H9 (cell line): ENCODE results near the gene PRMT5. TPM values are rescaled to one million over a fixed set of nuclear protein-coding genes. Genes with fewer than 3 reads are reported as not detected.

ENCODE experiments used
- DNase-seq: peaks from one replicate; pipeline ENCODE4 v3.0.0-alpha.2; 2017
- H2AFZ ChIP-seq: one replicate; pipeline ENCODE4 v1.6.1; 2013; ENCODE audit warnings: mild to moderate bottlenecking, low read length, control low read depth, moderate library complexity
- H2AK5ac ChIP-seq: 2 replicates; pipeline ENCODE4 v1.6.1; 2013; ENCODE audit warnings: low read length, control low read depth, mixed read lengths; ENCODE audit not compliant: insufficient read length
- H2BK120ac ChIP-seq: one replicate; pipeline ENCODE4 v1.6.1; 2013; ENCODE audit warnings: low read depth, mild to moderate bottlenecking, low read length, control low read depth, inconsistent platforms; ENCODE audit not compliant: poor library complexity, severe bottlenecking
- H2BK12ac ChIP-seq: 2 replicates; pipeline ENCODE4 v1.6.1; 2013; ENCODE audit warnings: low read length, control low read depth, mixed read lengths, low read depth; ENCODE audit not compliant: insufficient read length
- H2BK15ac ChIP-seq: 2 replicates; pipeline ENCODE4 v1.6.1; 2013; ENCODE audit warnings: low read depth, low read length, control low read depth
- H2BK20ac ChIP-seq: one replicate; pipeline ENCODE4 v1.6.1; 2013; ENCODE audit warnings: low read depth, mild to moderate bottlenecking, low read length, control low read depth, inconsistent platforms; ENCODE audit not compliant: poor library complexity, severe bottlenecking
- H2BK5ac ChIP-seq: 2 replicates; pipeline ENCODE4 v1.6.1; 2013; ENCODE audit warnings: low read length, control low read depth, mixed read lengths; ENCODE audit not compliant: insufficient read length
- H3K14ac ChIP-seq: 2 replicates; pipeline ENCODE4 v1.6.1; 2013; ENCODE audit warnings: low read length, control low read depth; ENCODE audit not compliant: insufficient read depth
- H3K18ac ChIP-seq: 2 replicates; pipeline ENCODE4 v1.6.1; 2013; ENCODE audit warnings: low read depth, mild to moderate bottlenecking, mixed read lengths, low read length, control low read depth; ENCODE audit not compliant: insufficient read length
- H3K23ac ChIP-seq: 2 replicates; pipeline ENCODE4 v1.6.1; 2013; ENCODE audit warnings: low read length, control low read depth, mixed read lengths, low read depth; ENCODE audit not compliant: insufficient read length
- H3K23me2 ChIP-seq: 2 replicates; pipeline ENCODE4 v1.6.1; 2013; ENCODE audit warnings: low read depth, mild to moderate bottlenecking, mixed read lengths, low read length, control low read depth; ENCODE audit not compliant: insufficient read length, poor library complexity, severe bottlenecking
- H3K27ac ChIP-seq: 2 replicates; pipeline ENCODE4 v1.5.1; 2013; ENCODE audit warnings: low read length, control low read depth, mixed read lengths, low read depth; ENCODE audit not compliant: insufficient read length
- H3K27me3 ChIP-seq: 2 replicates; pipeline ENCODE4 v1.6.1; 2013; ENCODE audit warnings: low read length, control low read depth, inconsistent platforms; ENCODE audit not compliant: insufficient read depth
- H3K4ac ChIP-seq: 2 replicates; pipeline ENCODE4 v1.6.1; 2013; ENCODE audit warnings: low read depth, mild to moderate bottlenecking, control low read depth, inconsistent platforms, low read length, moderate library complexity
- H3K4me1 ChIP-seq: 2 replicates; pipeline ENCODE4 v1.6.1; 2013; ENCODE audit warnings: low read length, control low read depth, inconsistent platforms; ENCODE audit not compliant: insufficient read depth
- H3K4me2 ChIP-seq: 2 replicates; pipeline ENCODE4 v1.6.1; 2013; ENCODE audit warnings: low read length, control low read depth, mixed read lengths; ENCODE audit not compliant: insufficient read length, insufficient read depth
- H3K56ac ChIP-seq: 2 replicates; pipeline ENCODE4 v1.6.1; 2013; ENCODE audit warnings: low read depth, mild to moderate bottlenecking, mixed read lengths, low read length, control low read depth; ENCODE audit not compliant: insufficient read length
- H3K79me1 ChIP-seq: 2 replicates; pipeline ENCODE4 v1.6.1; 2013; ENCODE audit warnings: low read depth, mild to moderate bottlenecking, moderate library complexity, low read length, control low read depth, inconsistent platforms; ENCODE audit not compliant: insufficient read depth, poor library complexity, severe bottlenecking
- H3K79me2 ChIP-seq: 2 replicates; pipeline ENCODE4 v1.6.1; 2013; ENCODE audit warnings: low read length, control low read depth, inconsistent platforms; ENCODE audit not compliant: insufficient read depth
- H3K9ac ChIP-seq: 2 replicates; pipeline ENCODE4 v1.6.1; 2013; ENCODE audit warnings: low read length, control low read depth, mixed read lengths; ENCODE audit not compliant: insufficient read length; ENCODE audit errors: extremely low read depth
- H3K9me3 ChIP-seq: one replicate; pipeline ENCODE4 v1.6.1; 2013; ENCODE audit warnings: low read depth, low read length, inconsistent platforms; ENCODE audit not compliant: control insufficient read depth
- H3T11ph ChIP-seq: one replicate; pipeline ENCODE4 v1.6.1; 2013; ENCODE audit warnings: mild to moderate bottlenecking, low read length, control low read depth, inconsistent platforms
- H4K20me1 ChIP-seq: one replicate; pipeline ENCODE4 v1.6.1; 2013; ENCODE audit not compliant: control insufficient read depth, insufficient read length, insufficient read depth
- H4K5ac ChIP-seq: 2 replicates; pipeline ENCODE4 v1.6.1; 2013; ENCODE audit warnings: low read depth, mild to moderate bottlenecking, mixed read lengths, low read length, control low read depth; ENCODE audit not compliant: insufficient read length
- H4K8ac ChIP-seq: replicated peaks from 2 replicates; pipeline ENCODE4 v1.6.1; 2013; ENCODE audit warnings: low read length, control low read depth, mixed read lengths, low read depth; ENCODE audit not compliant: insufficient read length
- H4K91ac ChIP-seq: 2 replicates; pipeline ENCODE4 v1.6.1; 2013; ENCODE audit warnings: low read depth, mild to moderate bottlenecking, moderate library complexity, mixed read lengths, low read length, control low read depth; ENCODE audit not compliant: insufficient read length
- H3K27ac Mint-ChIP-seq, 3 experiments: 2 replicates in 2 of 3; 3 replicates in 1 of 3; pipeline ENCODE4 v1.8.0; 2020 to 2021; ENCODE audit warnings: mixed read lengths in 3 of 3, mild to moderate bottlenecking in 1 of 3, moderate library complexity in 1 of 3
- H3K27me3 Mint-ChIP-seq: 2 replicates; pipeline ENCODE4 v1.8.0; 2021; ENCODE audit warnings: low read depth, mild to moderate bottlenecking, moderate library complexity, mixed read lengths
- H3K36me3 Mint-ChIP-seq, 3 experiments: 2 replicates in 2 of 3; 3 replicates in 1 of 3; pipeline ENCODE4 v1.8.0; 2020 to 2021; ENCODE audit warnings: low read depth in 3 of 3, mixed read lengths in 3 of 3; ENCODE audit not compliant: insufficient read depth in 1 of 3
- H3K4me1 Mint-ChIP-seq, 2 experiments: 2 replicates each; pipeline ENCODE4 v1.8.0; 2020; ENCODE audit warnings: mixed read lengths in 2 of 2
- H3K4me3 Mint-ChIP-seq, 2 experiments: 2 replicates in 1 of 2; 3 replicates in 1 of 2; pipeline ENCODE4 v1.8.0; 2020 to 2021; ENCODE audit warnings: mild to moderate bottlenecking in 2 of 2, mixed read lengths in 2 of 2, moderate library complexity in 1 of 2
- H3K9me3 Mint-ChIP-seq, 2 experiments: 2 replicates in 1 of 2; 3 replicates in 1 of 2; pipeline ENCODE4 v1.8.0; 2020; ENCODE audit warnings: mild to moderate bottlenecking in 2 of 2, mixed read lengths in 2 of 2, moderate library complexity in 1 of 2
- CTCF ChIP-seq: fragments of 200-600 bp; sonication (generic); conservative IDR thresholded peaks from 3 replicates; pipeline ENCODE4 v1.8.0; 2021; ENCODE audit warnings: antibody characterized with exemption, mild to moderate bottlenecking
- WGBS: extraction: QIAGEN DNeasy Blood & Tissue Kit; methylation state at CpG from one replicate; pipeline ENCODE4 v1.1.7; 2013; ENCODE audit warnings: missing lambda C conversion rate, low lambda C conversion rate, mixed read lengths; ENCODE audit not compliant: insufficient read length; ENCODE audit errors: extremely low coverage; 5-methylcytosine and 5-hydroxymethylcytosine counted together
- total RNA-seq: library from RNA; stranded (reverse); gene quantifications from 2 replicates; pipeline ENCODE4 v1.2.1, GENCODE V29; 2021

PRMT5 gene
- total RNA-seq, 1 experiment from 2014 or later = 141 TPM

GRCh38 chr14:22898302-22899090 lies 30.7 kb downstream of the PRMT5 start:
- no peak overlapping the region for H2BK15ac ChIP-seq
- DNase-seq = no peak
- no peak overlapping the region for H3K14ac ChIP-seq
- Mint-ChIP-seq H3K4me3 (no peak overlapping the region), H3K27ac (no peak overlapping the region), H3K9me3 (no peaks in the 10 kb centered on the region), H3K4me1 (peaks cover 18 to 21% of the 10 kb centered on the region in 2 experiments), H3K36me3 (peaks cover 16 to 32% (median 22%) of the 10 kb centered on the region in 3 experiments; a peak in 6 of 7 replicates), H3K27me3 (peaks cover 45% of the 10 kb centered on the region)
- H2BK5ac ChIP-seq = no peak overlapping the region
- H2AK5ac ChIP-seq = no peak overlapping the region
- H3K23ac ChIP-seq = no peak overlapping the region
- H3K56ac ChIP-seq = no peak overlapping the region
- H3K79me1 ChIP-seq = no peaks in the 10 kb centered on the region
- H4K91ac ChIP-seq = no peak overlapping the region
- no peaks in the 10 kb centered on the region for H4K20me1 ChIP-seq
- no peak overlapping the region for H3K9ac ChIP-seq
- TF ChIP-seq CTCF = no peak
- H3K4me2 ChIP-seq = no peak overlapping the region
- H2BK120ac ChIP-seq = no peak overlapping the region
- H3T11ph ChIP-seq = no peak overlapping the region
- no peak overlapping the region for H3K4ac ChIP-seq
- no peak overlapping the region for H2BK12ac ChIP-seq
- H4K5ac ChIP-seq = no peak overlapping the region
- H3K9me3 ChIP-seq = no peaks in the 10 kb centered on the region
- no peaks in the 10 kb centered on the region for H3K23me2 ChIP-seq
- WGBS = no CpG with 5 or more reads among the region's 8 CpGs
- H3K18ac ChIP-seq = no peak overlapping the region
- peaks cover 9% of the 10 kb centered on the region; the same call in 1 of the 2 replicates for H3K27me3 ChIP-seq
- no peak overlapping the region for H2BK20ac ChIP-seq
- H3K4me1 ChIP-seq = no peaks in the 10 kb centered on the region
- H3K27ac ChIP-seq = no peak overlapping the region
- no peaks in the 10 kb centered on the region for H3K79me2 ChIP-seq
- no peak overlapping the region for H4K8ac ChIP-seq
- no peak overlapping the region for H2AFZ ChIP-seq
